Activated CD4-positive, alpha-beta T cell treated with anti-CD3 and anti-CD28 coated beads for 4 hours (primary cell): ENCODE measurements around the gene PI4K2A.
"Not testable (repeated sequence)": the region's sequence is repeated elsewhere in the genome, so short reads cannot be mapped to it uniquely, and the experiment has no call there.

ENCODE experiments used
- DNase-seq, 2 donors: peaks; one replicate each; pipeline ENCODE4 v3.0.0-alpha.2; 2020

PI4K2A gene

DNA sequence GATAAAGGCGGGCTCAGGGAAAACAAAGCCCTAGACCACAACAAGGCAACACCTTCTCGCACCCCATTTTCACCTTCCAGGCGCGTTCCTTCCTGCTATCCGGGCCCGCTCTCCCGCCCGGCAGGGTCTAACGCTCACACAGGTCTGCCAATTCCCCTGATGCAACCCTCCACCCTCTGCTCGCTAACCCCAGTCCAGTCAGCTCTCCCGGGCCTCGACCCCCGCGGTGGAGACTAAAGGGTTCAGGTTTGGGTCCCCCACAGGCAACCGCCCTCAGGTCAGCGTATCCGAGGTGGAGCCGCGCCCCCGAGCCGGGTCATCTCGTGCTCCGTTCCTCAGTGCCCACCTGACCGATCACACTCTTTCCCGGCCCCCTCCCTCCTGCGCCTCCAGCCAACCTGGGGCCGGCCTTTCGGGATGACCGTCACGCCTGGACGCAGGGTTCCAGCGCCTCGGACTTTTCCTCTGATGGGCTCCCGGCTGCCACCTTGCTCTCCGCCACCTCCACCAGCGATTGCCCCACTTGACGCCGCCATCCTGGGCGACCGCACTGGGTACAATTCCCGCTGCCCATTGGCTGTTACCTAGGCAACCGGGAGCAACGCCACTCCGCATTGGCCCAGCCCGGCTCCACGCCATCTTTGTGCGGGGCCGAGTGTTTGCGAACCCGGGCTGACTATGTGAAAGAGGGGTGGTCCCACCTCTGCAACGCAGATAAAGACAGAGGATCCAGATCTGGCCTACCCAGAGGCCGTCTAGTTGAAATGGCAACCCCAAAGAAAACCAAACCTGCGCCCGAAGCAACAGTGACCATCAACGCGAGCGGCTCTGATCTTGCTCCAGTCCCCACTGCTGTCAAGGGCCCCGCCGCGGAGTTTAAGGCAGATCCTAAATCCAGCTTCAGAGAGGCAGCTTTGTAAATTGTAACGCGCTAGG is 7.3 kb upstream of the PI4K2A start, which contains the start of gene MORN4:
TSS of gene MORN4 (minus strand) at position 552 of the 936 bp plus-strand sequence. CDS start 13,847 bp downstream, outside the sequence.
- peak; percentile 88 to 90 for DNase-seq

- DNase-seq = no peak
Observed at GRCh38 chr10:97633921-97634320, 6.5 kb upstream of the PI4K2A start.

GRCh38 chr10:97635577-97635976 is 4.9 kb upstream of the PI4K2A start:
- no peak for DNase-seq

- DNase-seq = not testable (repeated sequence)
Observed at GRCh38 chr10:97639090-97639489, 1.4 kb upstream of the PI4K2A start.

DNA sequence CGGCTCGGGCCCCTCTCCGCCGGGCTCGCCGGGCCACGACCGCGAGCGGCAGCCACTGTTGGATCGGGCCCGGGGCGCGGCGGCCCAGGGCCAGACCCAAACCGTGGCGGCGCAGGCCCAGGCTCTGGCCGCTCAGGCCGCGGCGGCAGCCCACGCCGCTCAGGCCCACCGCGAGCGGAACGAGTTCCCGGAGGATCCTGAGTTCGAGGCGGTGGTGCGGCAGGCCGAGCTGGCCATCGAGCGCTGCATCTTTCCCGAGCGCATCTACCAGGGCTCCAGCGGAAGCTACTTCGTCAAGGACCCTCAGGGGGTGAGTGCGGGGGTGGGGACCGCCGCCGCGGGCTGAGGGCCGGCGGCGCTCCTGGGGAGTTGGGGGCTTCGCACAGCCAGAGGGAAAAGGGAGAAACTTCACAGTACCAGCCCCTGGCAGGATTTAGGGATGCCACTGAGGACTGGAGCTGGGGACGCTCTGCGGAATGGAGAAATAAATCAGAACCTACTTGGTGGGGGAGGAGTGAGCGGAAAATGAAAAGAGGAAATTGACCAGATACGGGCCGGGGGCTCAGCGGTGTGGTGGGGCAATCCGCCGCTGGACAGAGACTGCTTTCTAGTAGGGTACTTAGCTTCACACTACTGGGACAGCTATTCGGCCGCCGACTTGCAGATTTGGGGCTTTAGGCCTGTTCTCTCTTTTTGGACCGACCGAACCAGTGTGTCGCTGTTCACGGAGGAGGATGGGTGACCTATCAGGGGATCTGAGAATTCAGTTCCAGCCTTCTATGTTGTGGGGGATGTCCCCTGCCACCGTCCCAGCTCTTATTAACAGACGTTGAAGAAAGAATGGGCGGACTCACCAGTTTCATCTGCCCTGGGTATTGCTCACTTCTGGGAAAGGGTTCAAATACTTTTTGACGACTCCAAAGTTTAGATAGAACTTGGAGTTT is 669 bp downstream of the PI4K2A start:
- DNase-seq = peak in 1 of 2 donors; percentile 9

DNA sequence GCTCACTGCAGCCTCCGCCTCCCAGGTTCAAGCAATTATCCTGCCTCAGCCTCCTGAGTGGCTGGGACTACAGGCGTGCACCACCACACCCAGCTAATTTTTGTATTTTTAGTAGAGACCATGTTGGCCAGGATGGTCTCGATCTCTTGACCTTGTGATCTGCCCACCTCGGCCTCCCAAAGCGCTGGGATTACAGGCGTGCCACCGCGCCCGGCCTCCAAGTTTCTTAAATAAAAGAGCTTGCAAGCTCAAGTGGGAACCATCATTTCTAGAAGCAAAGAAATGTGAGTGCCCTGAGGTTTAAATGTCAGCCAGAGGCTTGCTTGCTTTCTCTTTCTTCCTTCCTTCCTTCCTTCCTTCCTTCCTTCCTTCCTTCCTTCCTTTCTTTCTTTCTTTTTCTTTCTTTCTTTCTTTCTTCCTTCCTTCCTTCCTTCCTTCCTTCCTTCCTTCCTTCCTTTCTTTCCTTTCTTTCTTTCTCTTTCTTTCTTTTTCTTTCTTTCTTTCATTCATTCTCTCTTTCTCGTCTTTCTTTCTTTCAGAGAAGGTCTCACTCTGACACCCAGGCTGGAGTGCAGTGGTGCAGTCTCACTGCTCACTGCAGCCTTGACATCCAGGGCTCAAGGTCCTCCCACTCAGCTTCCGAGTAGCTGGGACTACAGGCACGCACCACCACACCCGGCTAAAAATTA is 2.1 kb downstream of the PI4K2A start:
- not testable (repeated sequence) for DNase-seq

GRCh38 chr10:97643441-97643985 is 3.0 kb downstream of the PI4K2A start:
- no peak for DNase-seq

DNA sequence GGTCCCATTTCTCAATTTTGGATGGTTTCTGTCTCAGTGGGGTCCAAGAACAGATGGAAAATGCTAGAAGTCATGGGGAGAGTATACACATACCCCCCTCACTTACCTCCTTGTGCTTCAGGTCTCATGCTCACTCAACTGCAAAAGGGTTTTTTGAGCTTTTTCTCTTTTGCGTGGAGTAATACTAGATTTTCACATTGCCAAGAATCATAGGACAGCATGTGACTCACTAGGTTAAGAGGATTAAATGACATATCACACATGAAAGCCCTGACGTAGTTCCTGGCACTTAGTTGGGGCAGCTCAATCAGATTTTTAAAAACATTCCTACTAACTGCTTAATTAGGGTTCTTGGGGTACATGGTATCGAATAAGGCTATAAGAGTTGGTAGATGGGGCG is 4.5 kb downstream of the PI4K2A start:
- DNase-seq = no peak

- no peak for DNase-seq
Observed at GRCh38 chr10:97647556-97647955, 7.1 kb downstream of the PI4K2A start.

DNA sequence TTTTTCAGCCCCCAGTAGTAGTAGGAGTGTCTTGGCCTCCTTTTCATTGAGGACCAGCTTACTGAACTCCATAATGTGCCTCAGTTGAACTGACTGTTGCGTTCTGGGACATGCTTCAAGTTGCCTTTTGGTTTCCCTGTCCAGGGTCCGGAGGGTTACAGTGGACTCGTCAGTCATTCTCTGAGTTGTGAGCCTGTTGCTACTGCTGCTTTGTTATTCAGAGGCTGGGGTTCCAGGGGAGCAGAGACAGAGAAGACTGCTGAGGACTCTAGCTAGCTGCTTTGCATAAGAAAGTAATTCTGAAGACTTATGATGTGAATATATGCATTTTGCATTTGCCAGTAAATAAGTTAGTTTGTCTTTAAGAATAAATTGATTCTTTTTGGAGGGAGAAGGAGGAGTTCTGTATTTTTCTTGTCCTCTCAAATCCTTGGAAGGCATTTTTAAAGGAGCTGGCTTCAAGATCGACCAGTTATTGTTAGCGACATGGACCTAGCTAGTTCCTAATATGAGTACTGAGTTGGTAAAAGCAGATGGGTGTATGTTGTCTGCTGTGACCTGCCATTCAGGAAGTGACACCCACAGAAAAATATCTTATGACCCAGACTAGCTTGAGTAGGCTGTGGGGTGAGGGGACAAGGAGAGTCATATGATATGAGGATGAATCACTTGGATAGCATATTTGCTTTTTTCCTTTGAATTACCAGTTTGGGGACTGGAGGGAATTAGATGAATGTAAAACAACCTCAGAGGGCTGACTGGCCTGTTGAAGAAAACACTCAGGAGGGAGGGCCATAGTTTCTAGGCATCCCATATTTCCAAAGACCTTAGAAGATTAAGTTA is 8.3 kb downstream of the PI4K2A start:
- DNase-seq = peak; percentile 42 to 43

DNA sequence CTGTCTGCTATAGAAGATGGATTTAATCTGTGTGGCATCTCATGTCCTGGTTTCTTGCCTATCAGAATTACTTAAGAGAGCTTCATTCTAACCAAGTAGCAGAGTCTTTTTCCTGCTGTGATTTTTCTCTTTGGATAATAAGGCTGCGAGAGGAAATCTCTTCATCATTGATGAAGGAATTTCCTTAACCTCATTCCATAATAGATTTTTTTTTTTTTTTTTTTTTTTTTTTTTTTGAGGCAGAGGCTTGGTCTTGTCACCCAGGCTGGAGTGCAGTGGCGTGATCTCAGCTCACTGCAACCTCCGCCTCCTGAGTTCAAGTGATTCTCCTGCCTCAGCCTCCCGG is 8.9 kb downstream of the PI4K2A start:
- not testable (repeated sequence) for DNase-seq

GRCh38 chr10:97650726-97651125 is 10.3 kb downstream of the PI4K2A start:
- no peak for DNase-seq

- DNase-seq = no peak
Observed at GRCh38 chr10:97651773-97652172, 11.3 kb downstream of the PI4K2A start.

- DNase-seq = no peak
Observed at GRCh38 chr10:97656777-97657176, 16.3 kb downstream of the PI4K2A start.

DNA sequence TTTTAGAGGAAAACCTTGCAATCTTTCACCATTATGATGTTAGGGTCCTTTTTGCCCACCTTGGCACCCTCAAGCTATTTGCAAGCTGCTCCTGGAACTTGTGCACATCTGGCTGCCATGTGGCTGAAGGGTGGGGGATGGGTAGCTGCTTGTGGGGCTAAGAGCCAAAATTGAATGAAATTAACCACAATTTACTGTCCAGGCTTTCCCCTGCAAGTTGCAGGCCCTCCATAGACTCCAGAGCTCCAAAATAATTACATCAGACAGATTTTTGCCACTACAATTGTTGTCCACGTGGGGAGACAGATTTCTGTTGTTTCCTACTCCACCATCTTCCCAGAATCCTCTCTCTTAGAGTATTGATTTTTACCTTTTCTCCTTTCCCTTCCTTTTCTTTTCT is 19.1 kb downstream of the PI4K2A start:
- no peak for DNase-seq

DNA sequence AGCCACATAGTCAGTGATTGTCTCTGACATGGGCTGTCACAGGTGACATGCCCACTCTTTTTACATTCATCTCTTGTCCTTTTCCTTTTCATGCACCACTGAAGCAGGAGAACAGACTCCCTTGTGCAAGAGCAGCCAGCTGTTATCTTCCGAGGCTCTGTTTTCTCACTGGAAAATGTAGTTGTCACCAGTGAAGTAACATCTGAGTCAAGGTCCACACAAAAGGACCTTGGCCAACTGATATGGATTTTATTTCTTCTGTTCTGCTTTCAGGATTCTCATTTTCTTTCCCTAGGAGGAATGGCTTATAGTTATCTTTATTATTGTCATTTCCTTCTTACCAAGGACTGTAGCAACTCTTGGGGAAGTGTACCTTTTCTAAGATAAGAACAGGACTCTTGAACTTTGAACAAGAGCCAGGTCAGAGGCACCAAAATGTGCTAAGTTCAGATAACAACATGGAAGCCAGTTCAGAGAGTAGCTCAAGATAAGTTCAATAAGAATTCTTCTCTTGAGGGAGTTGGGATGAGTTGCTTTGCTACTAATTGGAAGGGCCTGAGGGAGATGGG is 23.9 kb downstream of the PI4K2A start:
- DNase-seq = no peak

DNA sequence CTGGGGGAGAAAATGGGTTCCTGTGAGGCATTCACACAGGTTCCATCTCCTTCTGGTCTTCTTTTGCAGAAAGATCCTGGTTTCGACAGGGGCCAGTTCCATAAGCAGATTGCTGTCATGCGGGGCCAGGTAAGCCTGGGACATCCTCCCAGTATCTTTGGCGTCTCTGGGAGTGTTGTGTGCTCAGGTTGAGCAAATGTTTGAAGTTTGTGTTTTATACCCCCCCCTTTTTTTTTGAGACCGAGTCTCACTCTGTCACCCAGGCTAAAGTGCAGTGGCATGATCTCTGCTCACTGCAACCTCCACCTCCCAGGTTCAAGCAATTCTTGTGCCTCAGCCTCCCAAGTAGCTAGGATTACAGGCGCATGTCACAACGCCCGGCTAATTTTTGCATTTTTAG is 26.5 kb downstream of the PI4K2A start:
- DNase-seq = no peak

DNA sequence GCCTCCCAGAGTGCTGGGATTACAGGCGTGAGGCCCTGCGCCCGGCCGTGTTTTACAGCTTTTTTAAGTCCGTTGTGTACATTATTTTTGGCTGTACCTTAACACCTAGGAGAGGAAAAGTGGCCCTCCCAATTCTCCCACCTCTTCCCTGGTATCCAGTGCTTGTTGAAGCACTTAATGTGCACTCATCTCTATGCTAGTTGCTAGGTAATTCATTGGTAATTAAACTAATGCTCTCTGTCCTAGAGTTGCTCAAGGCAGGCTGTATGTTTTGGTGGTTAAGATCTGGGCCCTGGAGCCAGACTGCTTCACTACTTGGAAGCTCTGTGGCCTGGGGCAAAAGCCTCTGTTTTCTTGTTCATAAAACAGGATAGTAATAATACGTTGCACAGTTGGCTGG is 27.0 kb downstream of the PI4K2A start:
- no peak for DNase-seq

DNA sequence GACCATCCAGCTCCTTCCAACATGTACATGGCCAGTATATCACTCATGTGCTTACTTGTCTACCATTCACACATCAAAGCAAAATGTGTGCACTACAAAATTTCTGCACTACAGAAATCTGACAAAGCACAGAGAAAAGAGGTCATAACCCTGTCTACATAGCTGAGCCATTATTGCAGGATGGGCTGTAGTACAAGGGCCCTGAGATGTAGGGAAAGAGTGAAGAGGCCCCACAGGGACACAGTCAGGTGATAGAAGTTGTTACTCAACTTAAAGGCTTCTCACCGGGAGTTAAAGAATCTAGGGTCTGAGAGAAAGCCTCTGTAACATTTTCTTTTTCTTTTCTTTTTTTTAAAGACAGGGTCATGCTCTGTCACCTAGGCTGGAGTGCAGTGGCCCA is 29.1 kb downstream of the PI4K2A start:
- no peak for DNase-seq

DNA sequence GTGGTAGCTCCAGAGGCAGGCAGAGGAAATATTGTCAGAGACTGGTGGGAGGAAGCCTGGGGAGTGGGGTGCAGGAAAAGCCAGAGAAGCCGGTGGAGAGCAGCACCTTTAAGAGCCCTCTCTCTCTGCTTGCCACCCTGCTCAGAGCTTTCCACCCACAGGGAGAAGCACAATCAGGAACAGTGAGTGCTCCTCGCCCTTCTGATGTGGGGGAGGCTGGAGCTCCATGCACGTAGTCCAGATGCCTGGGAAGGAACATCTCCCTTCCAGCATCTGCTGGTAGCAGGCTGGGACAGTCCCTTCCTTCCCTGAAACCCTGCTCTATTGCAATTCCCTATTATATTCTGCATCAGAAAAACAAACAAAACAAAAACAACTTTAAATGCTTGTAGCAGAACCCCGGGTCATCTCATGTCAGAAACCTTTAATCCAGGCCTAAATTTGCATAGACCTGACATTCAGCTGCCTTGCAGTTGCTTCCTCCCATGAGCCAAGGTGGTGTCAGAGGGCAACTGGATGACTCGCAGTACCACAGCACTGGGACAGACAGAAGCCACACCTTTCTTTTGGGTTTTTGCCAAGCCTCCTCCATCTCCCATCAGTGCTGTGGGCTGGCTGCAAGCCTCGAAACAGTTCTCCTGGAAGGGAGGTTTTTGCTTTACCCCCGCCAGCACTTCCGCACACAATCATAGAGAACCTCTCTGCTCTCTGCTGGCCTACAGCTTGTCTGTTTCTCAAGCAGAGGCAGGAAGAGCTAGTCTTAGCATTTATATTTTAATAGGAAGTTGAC is 33.5 kb downstream of the PI4K2A start:
- DNase-seq = no peak
